Right forelimb (tissue), 1 donor: ENCODE measurements around the gene CDHR1.

Source experiments
- DNase-seq: peaks from one replicate; pipeline ENCODE4 v3.0.0-alpha.2; 2018

The CDHR1 gene

DNA sequence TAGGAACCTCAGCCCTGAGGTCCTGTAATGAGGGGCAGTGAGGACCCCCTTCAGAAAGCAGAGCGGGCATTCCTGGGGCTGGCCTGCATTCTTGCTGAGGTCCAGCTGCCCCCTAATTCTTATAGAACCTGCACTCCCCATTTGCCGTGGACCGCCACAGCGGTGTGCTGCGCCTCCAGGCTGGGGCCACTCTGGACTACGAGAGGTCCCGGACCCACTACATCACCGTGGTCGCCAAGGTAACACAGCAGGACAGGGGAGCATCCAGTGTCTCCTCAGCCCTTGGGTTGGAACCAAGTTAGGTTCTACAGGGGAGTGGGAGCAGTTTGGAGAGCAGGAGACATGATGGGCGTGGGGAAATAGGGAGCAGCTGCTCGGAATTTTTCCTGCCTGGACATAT lies 7.3 kb downstream of the CDHR1 start:
- no peak for DNase-seq

DNA sequence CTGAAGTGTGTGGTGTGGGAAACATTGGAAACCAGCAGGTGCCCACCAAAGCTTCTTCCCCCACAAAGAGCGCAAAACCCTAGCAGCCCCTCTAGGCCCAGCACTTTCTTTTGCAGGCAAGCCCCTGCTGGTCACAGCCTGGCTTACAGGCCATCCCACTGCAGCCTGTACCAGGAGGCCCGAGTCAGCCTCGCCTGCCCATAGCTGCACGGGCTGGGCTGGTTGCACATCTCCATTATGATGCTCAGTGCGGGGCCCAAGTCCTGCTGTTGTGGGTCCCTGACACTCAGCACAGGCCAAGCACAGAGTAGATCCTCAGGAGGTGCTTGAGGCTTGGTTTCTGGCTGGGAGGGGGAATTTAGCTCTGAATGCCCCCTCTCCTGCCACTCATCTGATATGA lies 8.0 kb downstream of the CDHR1 start:
- DNase-seq, result no peak

DNA sequence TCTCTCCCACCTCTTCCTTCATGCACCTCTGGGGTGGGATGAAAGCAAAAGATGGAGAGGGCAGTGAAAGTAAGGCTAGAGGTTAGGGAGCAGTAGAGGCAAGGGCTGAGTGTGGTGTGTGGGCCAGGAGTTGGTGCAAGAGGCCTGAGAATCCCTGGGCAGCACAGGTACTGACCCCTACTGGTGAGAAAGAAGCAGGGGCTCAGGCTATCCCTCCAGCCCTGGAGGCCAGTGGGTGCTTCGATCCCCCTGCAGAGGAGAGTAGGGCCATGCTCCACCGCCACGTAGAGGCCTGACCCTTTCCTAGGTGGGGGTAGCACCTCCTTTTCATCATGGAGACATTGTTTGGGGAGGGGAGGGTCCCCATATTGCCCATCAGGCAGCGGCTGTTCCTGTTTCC lies 9.8 kb downstream of the CDHR1 start:
- DNase-seq, result no peak

DNA sequence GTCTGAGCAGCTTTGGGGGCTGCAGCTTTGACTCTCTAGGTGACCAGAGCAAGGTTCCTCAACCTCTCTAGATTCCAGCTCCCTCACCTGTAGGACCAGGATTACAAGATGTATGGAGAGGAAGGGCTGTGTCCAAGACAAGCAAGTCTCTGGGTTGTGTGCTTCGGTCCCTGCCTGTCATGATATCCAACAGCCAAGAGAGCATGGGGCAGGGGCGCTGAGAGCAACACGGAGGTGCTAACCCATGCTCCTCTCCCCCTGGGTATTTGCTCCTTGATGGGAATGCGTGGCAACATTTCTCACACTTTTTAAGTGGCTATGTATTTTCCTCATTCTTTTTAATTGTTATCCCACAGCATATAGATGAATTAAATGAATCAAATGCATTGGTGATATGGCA lies 10.3 kb downstream of the CDHR1 start:
- DNase-seq, result no peak

DNA sequence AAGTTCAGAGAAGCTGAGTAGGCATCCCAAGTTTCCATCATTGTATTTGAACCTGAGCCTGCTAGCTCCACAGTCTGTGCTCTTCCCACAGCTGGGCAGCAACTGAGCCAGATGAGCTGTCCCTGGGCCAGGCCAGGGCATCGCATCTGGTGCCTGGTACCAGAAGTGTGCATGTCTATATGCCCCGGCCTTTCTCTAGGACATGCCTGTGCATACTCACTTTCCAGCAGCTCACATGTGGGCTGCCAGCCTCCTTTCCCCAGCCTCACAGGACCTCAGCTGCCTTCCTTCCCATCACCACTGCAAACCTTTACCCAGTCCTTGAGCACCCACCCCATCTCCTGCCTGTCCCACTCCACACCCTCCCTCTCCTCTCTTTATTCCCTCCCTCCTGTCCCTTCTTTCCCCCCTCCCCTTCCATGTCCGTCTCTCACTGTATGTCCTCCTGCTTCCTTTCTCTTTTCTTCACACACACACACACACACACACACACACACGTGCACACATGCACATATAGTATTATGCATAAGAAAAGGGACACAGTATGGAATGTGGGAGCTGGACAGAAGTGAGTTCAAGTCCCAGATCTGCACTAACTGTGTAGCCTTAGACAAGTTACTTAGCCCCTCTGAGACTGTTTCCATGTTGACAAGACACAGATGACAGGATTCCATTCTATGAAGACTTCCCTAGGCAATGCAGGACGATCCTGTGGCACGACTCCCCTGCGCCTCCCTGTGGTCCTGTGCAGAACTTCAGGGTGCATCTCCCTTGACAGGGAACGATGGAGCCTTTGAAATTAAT lies 10.9 kb downstream of the CDHR1 start:
- DNase-seq, result peak; percentile 53

DNA sequence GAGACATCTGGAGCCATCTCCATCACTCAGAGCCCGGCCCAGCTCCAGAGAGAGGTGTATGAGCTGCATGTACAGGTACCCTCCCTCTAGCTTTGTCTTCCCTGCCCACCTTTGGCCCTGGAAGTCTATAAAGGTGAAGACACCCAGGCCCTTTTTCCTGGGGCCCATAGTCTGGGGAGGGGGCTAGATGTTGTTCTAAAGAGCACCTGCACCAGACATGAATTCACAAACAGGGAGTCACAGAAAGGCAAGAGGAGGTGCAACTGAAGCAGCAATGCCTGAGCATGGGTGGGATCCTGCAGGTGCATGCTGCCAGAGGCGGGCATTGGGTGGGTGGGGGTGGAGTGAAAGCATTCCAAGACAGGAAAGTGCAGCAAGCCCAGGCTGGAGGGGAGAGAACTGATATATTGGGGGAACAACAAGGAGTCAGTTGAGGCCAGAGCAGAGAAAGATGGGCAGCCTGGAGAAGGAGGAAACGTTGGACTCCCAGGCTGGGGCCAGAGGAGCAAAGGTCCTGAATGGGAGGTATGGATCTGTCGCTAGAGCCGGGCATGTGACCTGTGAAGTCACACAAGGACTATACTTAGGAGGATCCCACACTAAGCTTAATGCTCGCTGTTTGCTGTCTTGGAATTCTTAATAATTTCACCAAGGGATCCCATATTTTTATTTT lies 11.7 kb downstream of the CDHR1 start:
- peak; percentile 28 for DNase-seq

DNA sequence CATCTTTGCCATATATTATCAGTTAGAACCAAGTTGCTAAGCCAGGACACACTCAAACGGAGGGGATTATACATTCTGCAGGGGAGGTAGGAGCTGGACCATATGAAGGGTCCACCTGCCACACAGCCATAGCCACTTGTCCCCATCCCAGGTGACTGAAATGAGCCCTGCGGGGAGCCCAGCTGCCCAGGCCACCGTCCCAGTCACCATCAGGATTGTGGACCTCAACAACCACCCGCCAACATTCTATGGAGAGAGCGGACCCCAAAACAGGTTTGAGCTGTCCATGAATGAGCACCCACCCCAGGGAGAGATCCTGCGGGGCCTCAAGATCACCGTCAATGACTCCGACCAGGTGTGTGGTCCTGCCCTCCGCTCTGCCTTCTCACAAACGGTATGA lies 13.7 kb downstream of the CDHR1 start:
- DNase-seq, result no peak

DNA sequence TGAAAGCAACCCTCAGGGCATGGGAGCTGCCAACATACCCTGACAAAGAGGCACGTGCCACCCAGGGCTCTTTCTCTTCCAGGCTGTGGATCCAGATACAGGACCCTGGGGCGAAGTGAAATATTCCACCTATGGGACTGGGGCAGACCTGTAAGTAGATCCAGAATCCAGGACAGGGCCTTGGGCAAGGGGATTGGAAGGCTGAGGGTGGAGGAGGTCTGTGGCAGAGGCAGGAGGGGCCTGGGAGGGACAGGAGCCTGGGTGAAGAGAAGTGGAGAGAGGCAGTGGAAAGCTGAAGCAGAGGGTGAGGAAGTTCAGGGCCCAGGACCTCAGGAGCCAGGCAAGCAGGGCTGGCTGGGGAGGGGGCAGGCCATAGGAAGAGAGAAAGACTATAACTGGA lies 17.2 kb downstream of the CDHR1 start:
- no peak for DNase-seq

DNA sequence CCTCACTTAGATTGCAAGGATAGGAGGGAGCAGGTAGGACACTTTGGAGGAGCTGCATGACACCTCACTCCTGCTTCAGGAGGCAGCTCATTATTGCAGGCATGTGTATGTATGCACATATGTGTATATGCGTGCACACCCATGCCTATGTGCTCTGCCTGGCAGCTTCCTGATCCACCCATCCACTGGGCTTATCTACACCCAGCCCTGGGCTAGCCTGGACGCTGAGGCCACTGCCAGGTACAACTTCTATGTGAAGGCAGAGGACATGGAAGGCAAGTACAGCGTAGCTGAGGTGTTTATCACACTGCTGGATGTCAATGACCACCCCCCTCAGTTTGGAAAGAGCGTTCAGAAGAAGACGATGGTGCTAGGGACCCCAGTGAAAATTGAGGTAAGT lies 17.7 kb downstream of the CDHR1 start:
- no peak for DNase-seq

DNA sequence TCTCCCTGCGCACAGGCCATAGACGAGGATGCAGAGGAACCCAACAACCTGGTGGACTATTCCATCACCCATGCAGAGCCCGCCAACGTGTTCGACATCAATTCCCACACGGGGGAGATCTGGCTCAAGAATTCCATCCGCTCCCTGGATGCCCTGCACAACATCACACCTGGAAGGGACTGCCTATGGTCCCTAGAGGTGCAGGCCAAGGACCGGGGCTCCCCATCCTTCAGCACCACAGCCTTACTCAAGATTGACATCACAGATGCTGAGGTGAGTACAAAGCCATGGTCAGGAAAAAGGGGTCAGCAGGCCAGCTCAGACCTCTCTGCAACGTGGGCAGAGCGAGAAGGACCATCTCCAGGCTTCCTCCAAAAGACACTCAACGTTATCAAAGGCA lies 18.7 kb downstream of the CDHR1 start:
- no peak for DNase-seq

DNA sequence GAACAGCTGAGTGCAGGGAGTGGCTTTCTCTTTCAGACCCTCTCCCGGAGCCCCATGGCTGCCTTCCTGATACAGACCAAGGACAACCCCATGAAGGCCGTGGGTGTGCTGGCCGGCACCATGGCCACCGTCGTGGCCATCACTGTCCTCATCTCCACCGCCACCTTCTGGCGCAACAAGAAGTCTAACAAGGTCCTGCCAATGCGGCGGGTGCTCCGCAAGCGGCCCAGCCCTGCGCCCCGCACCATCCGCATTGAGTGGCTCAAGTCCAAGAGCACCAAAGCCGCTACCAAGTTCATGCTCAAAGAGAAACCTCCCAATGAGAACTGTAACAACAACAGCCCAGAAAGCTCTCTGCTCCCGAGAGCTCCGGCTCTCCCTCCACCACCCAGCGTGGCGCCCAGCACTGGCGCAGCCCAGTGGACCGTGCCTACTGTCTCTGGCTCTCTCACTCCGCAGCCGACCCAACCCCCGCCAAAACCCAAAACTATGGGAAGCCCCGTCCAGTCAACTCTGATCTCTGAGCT lies 19.8 kb downstream of the CDHR1 start:
- no peak for DNase-seq

DNA sequence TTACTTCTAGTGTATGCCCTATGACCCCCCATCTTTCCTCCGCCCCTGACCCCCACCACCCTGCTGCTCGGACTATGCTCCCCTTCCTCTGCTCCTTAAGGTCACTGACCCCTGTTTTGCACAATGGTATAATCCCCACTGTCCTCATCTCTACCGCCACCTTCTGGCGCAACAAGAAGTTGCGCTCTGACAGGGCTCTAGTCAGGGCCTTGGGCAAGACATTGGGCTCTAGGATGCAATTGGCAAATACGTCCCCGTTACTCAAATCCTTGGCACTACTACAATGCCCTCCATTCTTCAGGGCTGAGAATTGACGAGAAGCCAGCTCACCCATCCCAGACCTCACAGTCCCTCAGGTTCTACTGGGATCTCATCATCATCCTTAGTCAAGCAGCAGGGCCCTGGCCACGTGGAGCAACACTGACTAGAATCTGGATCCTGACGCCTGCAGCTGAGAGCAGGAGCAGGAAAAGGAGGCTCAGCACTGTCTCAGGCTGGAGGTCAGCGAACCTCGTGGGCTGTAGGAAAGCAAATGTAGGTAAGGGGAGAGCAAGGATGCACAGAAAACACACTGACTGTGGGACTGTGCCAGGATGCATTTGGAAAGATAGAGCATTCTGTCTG lies 20.4 kb downstream of the CDHR1 start:
- DNase-seq, result no peak

DNA sequence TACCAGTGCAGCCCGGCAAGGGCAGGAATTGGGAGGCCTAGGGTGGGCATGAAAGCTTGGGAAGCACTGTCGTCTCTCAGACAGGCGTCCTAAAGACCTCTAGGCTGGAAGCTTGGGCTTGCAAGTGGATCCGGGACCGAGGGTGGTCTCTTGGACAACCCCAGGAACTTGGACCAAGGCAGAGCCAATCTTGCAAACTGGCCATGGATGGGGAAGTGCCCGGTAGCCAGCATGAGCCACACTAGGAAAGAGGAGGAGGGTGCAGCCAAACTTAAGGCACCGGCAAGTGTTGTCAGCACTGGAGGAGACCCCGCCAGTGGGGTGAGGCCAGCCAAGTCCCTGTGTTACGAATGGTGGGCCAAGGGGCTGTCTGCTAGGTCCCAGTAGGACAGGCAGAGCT lies 22.5 kb downstream of the CDHR1 start:
- DNase-seq, result no peak

DNA sequence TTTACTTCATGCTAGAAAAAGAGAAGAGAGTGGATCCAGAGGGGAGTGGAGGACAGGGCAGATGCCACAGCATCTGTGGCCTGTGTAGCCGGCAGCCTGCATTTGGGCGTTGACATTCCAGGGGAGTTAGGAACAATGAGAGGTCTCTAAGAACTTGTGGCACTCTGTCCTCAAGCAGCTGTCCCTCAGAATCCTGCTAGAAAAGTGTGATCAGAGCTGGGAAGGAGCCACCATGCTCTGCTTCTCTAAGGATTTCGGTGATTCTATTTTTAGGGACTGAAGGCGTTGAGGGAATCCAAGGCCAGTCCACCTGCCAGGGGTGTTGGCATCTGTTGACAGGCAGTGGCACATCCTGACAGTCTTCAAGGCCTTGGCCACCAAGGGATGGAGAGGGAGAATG lies 23.4 kb downstream of the CDHR1 start:
- no peak for DNase-seq

DNA sequence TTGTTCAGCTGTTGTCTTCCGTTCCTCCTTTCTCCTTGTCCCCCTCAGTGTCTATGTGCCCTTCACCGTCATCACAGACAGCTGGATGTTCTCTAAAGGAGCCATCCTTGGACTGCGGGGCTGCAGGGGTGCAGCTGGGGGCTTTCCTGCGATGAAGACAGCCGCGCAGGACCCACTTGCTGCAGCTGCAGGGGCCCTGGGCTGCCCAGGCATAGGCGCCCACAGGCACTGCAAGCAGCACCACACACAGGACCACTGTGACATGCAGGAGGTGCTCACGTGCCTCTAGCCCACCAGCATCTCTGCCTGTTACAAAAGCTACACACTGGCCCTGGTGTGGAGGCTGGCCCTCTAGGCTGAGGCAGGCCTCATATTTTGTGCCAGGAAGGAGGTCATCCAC lies 27.6 kb downstream of the CDHR1 start:
- DNase-seq, result no peak

DNA sequence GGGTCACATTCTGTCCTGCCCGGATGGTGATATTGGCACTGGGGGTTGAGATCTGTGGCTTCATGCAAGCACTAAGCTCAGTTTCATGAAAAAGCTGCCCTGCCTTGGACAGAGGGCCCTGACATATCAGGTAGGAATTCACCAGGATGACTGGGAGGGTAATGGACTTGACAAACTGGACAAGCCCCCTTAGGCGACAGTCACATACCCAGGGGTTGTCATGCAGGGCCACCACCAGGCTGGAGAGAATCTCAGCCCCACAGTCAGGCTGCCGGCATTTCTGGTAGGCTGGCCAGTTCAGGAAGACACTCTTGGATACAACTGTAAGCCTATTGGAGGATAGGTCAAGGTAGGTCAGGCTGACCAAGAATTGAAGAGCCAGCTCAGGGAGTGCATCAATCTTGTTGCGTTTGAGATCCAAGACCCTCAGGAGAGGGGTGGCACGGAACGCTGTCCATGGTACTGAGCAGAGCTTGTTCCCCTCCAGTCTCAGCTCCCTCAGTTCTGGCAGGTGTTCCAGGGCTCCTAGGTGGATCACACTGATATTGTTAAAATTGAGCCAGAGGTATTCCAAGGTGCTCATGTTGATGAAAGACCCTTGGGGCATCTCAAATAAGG lies 30.2 kb downstream of the CDHR1 start:
- DNase-seq, result peak; percentile 54

DNA sequence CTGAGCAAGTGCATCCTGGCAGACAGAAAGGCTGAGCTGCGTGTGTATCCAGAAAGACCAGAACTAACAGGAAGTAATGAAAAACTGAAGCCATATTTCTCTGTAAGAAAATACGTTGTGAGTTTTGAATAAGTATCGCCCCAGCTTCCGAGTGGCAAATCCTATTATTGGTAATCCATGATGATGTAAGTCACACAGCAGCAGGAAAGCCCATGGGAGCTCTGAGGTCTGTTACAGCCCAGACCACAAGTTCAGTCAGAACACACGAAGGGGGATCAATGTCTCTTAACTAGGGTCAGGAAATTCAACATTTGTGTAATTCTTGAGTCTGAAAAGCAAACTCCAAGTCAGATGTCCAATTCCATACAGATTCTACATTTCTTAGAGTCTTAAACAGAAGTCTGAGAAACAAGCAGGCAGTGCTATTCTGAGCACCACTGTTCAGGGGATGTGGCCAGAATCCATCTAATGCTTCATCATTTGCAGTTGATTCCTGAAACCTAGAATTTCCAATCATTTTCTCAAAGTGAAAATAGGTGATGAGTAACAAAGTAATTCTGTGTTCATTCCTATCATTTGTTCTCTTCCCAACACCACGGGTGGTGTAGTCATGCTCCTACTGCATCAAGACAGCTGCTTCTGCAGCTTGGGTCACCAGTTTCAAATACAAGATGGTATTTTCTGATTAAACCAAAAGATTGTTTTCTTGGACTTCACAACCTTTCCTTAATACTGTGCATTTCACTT lies 31.3 kb downstream of the CDHR1 start, which contains the start of gene LRIT2:
Gene LRIT2 (minus strand): TSS at position 118 of the 747 bp plus-strand sequence. CDS start 24 bp downstream, at position 94.
- no peak for DNase-seq

DNA sequence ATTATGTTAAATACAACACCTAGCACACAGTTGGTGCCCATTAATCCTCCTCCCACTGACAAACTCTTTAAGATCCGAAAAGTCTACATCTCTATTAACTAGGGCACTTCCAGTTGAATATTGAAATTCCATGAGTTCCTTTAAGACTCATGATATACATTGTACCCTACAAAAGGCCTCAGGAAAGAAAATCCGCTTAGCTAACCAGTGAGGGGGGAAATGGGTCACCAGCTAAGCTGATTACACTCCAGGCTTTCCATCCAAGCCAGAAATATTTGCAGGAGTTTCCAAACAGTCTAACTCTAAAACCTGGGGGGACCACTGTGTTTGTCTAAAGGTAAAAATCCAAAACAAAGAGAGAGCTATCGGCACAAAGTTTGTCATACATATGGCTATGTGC lies 32.3 kb downstream of the CDHR1 start:
- DNase-seq, result no peak

DNA sequence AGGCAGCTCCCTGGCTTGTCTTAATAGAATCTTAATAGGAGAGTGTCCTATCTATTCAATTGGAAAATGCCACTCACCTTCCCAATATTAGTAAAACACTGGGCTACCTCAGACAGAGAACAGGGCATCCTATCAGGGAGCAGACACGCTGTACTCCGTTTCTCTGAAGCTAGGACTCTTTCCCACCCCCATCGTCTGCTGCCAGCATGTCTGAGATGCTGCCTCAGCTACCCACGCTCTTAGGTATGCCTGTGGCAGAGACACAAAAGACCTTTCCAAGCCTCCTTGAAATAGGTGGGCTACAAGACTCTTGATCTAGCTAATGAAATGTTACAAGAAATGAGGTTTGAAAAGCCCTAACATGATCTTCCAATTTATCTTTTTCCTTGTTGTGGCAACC lies 33.5 kb downstream of the CDHR1 start:
- DNase-seq, result no peak

DNA sequence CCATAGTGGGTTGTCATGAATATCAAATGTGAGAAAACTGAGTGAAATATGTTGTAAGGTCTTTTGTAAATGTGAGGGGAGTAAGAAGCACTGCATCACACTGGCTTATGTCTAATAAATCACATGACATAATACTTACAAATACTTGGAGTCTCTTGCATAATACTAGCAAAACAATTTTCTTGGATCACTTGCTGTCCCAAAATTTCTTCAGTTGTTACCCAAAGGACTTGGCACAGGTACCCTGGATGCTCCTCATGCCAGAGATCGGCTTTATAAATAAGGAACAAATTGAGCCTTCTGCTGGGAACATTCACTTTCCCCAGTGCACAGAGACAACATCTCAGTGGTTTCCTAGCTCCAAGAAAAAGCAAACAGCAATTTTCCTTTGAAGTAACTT lies 36.0 kb downstream of the CDHR1 start:
- DNase-seq, result no peak

DNA sequence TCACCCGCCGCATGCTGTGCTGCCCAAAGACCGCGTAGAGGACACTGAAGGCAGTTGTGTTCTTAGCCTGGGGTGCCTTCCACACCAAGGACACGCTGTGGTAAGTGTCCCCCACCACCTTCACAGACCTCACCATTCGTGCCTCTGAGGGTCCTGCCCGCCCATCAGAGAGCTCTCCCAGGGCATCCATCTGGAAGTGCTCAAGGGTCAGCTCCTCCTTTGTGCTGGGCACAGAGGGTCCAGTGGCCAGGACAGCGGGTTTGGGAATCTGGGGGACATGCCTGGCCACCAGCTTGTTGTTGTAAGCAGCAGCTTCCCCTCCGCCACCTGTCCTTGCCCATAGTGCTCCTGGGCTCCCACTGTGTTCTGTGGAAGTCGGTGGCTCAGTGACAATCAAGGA lies 38.0 kb downstream of the CDHR1 start:
- no peak for DNase-seq

DNA sequence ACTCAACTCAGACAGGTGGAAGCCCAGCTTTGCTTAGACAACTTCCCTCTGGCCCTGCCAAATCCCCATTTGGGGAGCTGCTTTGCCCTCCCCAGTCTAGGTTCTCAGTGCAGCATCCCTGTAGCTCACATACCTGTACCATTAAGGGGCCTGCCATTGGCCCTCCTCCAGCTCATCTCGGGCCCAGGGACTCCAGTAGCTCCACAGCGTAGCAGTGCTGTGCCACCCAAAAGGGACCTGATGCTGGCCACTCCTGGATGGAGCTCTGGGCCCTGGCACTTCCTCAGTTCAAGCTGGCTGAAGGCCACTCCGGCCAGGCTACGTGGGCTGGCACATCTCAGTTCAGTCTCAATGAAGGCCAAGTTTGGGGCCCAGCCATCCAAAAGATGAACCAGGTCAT lies 39.6 kb downstream of the CDHR1 start:
- DNase-seq, result no peak

DNA sequence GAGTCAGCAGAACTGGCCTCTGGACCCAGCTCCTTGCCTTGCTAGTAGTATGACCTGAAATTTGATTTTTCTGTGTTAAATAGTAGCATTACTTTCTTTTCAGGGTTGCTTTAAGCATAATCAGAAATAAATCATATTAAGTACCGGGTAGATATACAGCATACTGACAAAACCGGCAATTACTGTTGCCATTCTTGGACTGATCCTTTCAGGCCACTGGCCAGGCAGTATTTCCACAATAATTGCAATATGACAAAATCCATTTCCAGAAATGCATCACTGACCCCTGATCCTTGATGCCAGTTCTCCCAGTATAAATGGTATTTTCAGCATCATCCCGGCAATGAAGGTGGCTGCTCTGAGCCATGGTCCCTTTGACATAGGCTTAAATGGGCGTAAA lies 40.1 kb downstream of the CDHR1 start:
- DNase-seq, result no peak
